Tibial artery (tissue), 4 donors: ENCODE data around the gene VPS41.
A peak's percentile ranks its signal among the peaks of the same experiment; 100 is the strongest.
"Not testable (repeated sequence)": the region's sequence is repeated elsewhere in the genome, so short reads cannot be mapped to it uniquely, and the experiment has no call there.

ENCODE experiments used
- DNase-seq, 2 donors: peaks; one replicate each; pipeline ENCODE4 v3.0.0-alpha.2; 2019
- H3K27ac ChIP-seq, 2 donors: fragments of 200-600 bp; sonication (generic) in 1 of 2; 1 replicate in 1 of 2; 2 replicates in 1 of 2; pipeline ENCODE4 v1.5.1; 2018 to 2019; ENCODE audit warnings: mild to moderate bottlenecking in 1 of 2
- H3K27me3 ChIP-seq, 2 donors: fragments of 200-600 bp; sonication (generic) in 1 of 2; one replicate each; pipeline versions ENCODE4 v1.5.1 to v1.6.0; 2016 to 2019
- H3K36me3 ChIP-seq, 3 donors: fragments of 200-600 bp; sonication (generic) in 2 of 3; one replicate each; pipeline ENCODE4 v1.5.1; 2016 to 2019; ENCODE audit warnings: mild to moderate bottlenecking in 2 of 3
- H3K4me1 ChIP-seq, 4 donors: fragments of 200-600 bp; sonication (generic) in 2 of 4; 1 replicate in 3 of 4; 2 replicates in 1 of 4; pipeline ENCODE4 v1.5.1; 2016 to 2019
- H3K4me3 ChIP-seq, 2 donors: fragments of 200-600 bp; sonication (generic) in 1 of 2; 1 replicate in 1 of 2; 2 replicates in 1 of 2; pipeline ENCODE4 v1.5.1; 2018 to 2019; ENCODE audit warnings: mild to moderate bottlenecking in 2 of 2
- H3K9me3 ChIP-seq, 3 donors: fragments of 200-600 bp; sonication (generic) in 1 of 3; one replicate each; pipeline ENCODE4 v1.5.1; 2016 to 2019
- CTCF ChIP-seq, 2 experiments: fragments of 200-600 bp in 1 of 2; fragments of 450-650 bp in 1 of 2; IDR thresholded peaks; one replicate each; pipeline ENCODE4 v1.5.1; 2017 to 2019; ENCODE audit warnings: antibody characterized with exemption in 2 of 2, mild to moderate bottlenecking in 1 of 2, moderate library complexity in 1 of 2
- intact Hi-C: fragments of 100-400 bp; cut with DNase I; formaldehyde crosslinking; loops from one replicate; pipeline ENCODE4 v1.15.0; 2023; ENCODE audit warnings: low total_unique reads

Gene VPS41

GRCh38 chr7:38950309-38950708 is 41.3 kb upstream of the VPS41 start:
- Histone ChIP-seq H3K4me3 (no peak overlapping the region), H3K4me1 (peaks cover 0 to 25% (median 7%) of the 10 kb centered on the region in 4 donors), H3K27me3 (no peaks in the 10 kb centered on the region), H3K9me3 (no peaks in the 10 kb centered on the region), H3K36me3 (no peaks in the 10 kb centered on the region), H3K27ac (no peak overlapping the region)
- intact Hi-C loops, result no loop called here
- DNase-seq, result no peak
- no peak for TF ChIP-seq CTCF (IDR thresholded peaks at IDR 0.05)

GRCh38 chr7:38947541-38947940 is 38.5 kb upstream of the VPS41 start:
- H3K9me3 ChIP-seq, DNase-seq, intact Hi-C loops, H3K4me3 ChIP-seq, H3K36me3 ChIP-seq, H3K27me3 ChIP-seq, H3K27ac ChIP-seq: not testable (repeated sequence)
- peaks cover 0 to 35% (median 7%) of the 10 kb centered on the region in 4 donors for H3K4me1 ChIP-seq

GRCh38 chr7:38942431-38943051 is 33.5 kb upstream of the VPS41 start:
- H3K36me3 ChIP-seq, result no peaks in the 10 kb centered on the region
- no peaks in the 10 kb centered on the region for H3K27me3 ChIP-seq
- TF ChIP-seq CTCF (IDR thresholded peaks at IDR 0.05), result no peak
- no peak for DNase-seq
- H3K9me3 ChIP-seq, result no peaks in the 10 kb centered on the region
- H3K27ac ChIP-seq, result peak overlapping the region; percentile 39 to 51
- H3K4me3 ChIP-seq, result no peak overlapping the region
- H3K4me1 ChIP-seq, result peaks cover 0 to 40% (median 6%) of the 10 kb centered on the region in 4 donors
- intact Hi-C loops, result no loop called here

- H3K4me3 ChIP-seq, result no peak overlapping the region
- no peaks in the 10 kb centered on the region for H3K27me3 ChIP-seq
- H3K4me1 ChIP-seq, result peaks cover 0 to 36% (median 6%) of the 10 kb centered on the region in 4 donors
- H3K27ac ChIP-seq, result no peak overlapping the region
- no peaks in the 10 kb centered on the region for H3K9me3 ChIP-seq
- no peak for TF ChIP-seq CTCF (IDR thresholded peaks at IDR 0.05)
- intact Hi-C loops, result no loop called here
- no peaks in the 10 kb centered on the region for H3K36me3 ChIP-seq
- no peak for DNase-seq
Observed at GRCh38 chr7:38940774-38941173, 31.8 kb upstream of the VPS41 start.

- H3K4me3 ChIP-seq, result no peak overlapping the region
- DNase-seq, result no peak
- H3K27ac ChIP-seq, result peak overlapping the region in 1 of 2 donors; percentile 7
- H3K9me3 ChIP-seq, result no peaks in the 10 kb centered on the region
- intact Hi-C loops, result loop anchor here (10.0 kb wide), 1 partner anchor 586 kb away; no protein-coding TSS in a partner anchor
- no peak for TF ChIP-seq CTCF (IDR thresholded peaks at IDR 0.05)
- H3K4me1 ChIP-seq, result peaks cover 0 to 35% (median 6%) of the 10 kb centered on the region in 4 donors
- no peaks in the 10 kb centered on the region for H3K36me3 ChIP-seq
- no peaks in the 10 kb centered on the region for H3K27me3 ChIP-seq
Observed at GRCh38 chr7:38938589-38938988, 29.6 kb upstream of the VPS41 start.

GRCh38 chr7:38938001-38938485 is 29.1 kb upstream of the VPS41 start:
- DNase-seq, result no peak
- no peaks in the 10 kb centered on the region for H3K9me3 ChIP-seq
- no peaks in the 10 kb centered on the region for H3K36me3 ChIP-seq
- TF ChIP-seq CTCF (IDR thresholded peaks at IDR 0.05), result no peak
- intact Hi-C loops, result loop anchor here (10.0 kb wide), 1 partner anchor 587 kb away; no protein-coding TSS in a partner anchor
- no peak overlapping the region for H3K4me3 ChIP-seq
- H3K27ac ChIP-seq, result peak overlapping the region in 1 of 2 donors; percentile 7
- H3K27me3 ChIP-seq, result no peaks in the 10 kb centered on the region
- peaks cover 0 to 31% (median 6%) of the 10 kb centered on the region in 4 donors for H3K4me1 ChIP-seq
